ELR (cell line): ENCODE results near the gene SLC1A7.

ENCODE experiments used
- DNase-seq: peaks from one replicate; pipeline ENCODE4 v3.0.0-alpha.2; 2015; ENCODE audit warnings: low read depth

The SLC1A7 gene

DNA sequence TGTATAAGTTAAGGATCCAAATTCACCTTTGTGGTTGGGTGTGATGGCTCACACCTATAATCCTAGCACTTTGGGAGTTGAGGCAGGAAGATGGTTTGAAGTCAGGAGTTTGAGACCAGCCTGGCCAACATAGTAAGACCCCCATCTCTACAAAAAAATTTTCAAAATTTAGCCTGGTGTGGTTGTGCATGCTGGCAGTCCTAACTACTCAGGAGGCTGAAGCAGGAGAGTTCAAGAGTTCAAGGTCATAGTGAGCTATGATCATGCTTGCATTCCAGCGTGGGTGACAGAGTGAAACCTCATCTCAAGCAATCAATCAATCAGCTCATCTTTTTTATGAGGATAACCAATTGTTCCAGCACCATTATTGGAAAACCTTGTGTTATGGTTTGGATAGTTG, 16.5 kb upstream of the SLC1A7 start:
- DNase-seq: no peak

DNA sequence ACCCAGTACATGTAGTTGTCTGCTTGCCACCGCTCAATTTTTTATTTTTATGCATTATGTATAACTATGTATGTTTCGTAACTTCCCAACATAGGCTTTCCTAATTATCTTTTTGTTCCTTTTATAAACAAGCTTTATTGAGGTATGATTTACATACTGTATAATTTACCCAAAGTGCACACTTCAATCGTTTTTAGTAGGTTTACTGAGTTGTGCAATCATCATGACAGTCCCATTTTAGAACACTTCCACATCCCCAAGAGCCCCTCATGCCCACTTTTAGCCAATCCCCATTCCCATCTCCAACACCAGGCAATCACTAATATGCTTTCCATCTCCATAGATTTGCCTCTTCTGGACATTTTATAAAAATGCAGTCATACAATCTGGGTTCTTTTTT, 14.3 kb upstream of the SLC1A7 start:
- no peak for DNase-seq

DNA sequence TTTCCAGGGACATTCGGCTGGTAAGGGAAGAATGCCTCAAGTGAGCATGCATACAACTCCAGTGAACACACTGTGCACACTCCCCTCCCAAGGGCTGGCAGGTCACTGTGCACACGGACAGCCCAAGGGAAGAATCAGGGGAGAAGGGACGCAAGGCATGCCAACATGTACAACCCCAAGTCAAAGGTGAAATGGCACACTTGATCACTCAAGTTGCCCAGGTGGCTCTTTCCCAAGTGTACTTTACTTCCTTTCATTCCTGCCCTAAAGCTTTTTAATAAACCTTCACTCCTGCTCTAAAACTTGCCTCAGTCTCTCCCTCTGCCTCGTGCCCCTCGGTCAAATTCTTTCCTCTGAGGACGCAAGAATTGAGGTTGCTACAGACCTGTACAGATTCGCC, 13.5 kb upstream of the SLC1A7 start:
- no peak for DNase-seq

DNA sequence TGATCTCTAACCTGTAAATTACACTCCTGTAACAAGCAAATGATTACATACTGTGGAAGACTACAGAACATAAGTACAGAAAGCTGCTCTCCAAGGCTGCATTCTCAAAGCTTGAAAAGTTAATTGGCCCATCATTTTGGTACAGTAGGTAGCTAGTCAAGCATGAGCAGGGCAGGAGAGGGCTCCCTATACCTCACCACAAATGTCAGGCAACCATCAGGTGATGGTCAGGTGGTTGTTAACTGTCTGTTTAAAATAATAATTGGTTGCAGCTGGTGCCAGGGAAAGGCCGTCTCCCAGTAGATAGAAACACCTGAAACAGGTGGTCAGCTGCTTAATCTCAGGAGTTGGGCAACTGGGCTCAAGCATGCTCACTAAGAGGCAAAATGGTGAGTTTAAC, 13.1 kb upstream of the SLC1A7 start:
- DNase-seq: no peak

DNA sequence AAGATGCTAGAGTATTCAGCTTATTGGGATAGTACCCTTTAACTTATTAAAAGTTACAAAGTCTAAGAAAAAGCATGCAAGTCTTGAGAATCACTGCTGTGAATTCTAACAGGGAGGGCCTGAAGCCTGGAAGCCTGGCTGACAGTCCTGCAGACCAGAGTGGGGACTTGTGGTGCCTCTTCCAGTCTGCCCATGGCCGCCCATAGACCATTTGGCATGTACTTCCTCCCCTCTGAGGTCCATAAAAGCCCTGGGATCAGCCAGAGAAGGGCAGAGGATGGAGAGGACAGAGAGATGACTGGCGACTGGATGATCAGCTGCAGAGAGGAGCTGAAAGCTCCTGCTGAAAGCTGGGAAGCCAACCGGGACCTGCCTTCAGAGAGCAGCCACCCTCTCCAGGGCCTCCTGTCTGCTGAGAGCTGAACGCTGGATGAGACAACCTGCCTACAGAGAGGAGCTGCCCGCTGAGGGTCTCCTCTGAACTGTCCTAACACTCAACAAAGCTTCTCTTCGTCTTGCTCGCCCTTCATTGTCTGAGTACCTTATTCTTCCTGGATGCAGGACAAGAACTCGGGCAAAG, 12.5 kb upstream of the SLC1A7 start:
- DNase-seq: no peak

DNA sequence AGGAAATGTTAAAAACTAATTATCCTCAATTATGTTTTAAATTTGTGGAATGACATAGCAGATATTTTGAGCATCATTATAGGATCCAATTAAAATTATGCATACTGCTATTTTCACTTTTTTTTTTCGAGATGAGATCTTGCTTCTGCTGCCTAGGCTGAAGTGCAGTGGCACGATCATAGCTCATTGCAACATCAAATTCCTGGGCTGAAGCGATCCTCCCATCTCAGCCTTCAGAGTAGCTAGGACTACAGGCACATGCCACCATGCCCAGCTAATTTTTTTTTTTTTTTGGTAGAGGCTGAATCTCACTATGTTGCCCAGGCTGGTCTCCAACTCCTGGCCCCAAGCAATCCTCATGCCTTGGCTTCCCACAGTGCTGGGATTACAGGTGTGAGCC, 11.3 kb upstream of the SLC1A7 start:
- no peak for DNase-seq

DNA sequence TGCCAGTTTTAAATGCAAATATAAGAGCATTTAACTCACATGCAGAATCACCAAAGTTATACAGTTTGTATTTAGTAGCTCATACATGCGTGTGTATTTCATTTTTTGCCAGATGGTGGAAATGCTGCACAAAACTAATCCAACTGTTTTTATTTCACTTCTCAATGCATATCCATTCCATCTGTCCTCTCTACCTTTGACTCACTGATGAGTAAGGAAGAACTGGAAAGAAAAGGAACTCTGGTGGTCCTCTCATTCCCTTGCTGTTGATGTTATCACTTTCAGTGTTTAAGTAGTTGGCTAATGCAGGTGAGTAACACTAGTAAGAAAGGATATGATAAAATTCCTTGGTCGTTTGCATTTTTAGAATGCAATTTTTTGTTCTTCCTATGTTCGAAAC, 5.7 kb upstream of the SLC1A7 start:
- DNase-seq: peak; percentile 95

DNA sequence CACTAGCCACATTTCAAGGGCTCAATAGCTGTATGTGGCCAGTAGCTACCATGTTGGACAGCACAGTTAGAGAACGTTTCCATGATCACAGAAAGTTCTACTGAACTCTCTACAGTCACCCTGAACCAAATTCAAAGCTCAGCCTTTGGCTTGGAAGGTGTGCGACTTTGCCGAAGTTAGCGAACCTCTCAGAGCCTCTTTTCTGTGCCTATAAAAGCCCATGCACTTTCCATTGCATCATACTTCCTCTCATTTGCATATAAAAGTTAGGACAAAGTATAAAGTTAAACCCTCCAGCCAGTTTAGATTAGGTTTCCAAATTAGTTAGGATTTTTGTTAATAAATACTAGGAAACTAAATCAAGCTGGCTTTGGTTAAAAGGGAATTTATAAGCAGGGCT, 4.7 kb upstream of the SLC1A7 start:
- DNase-seq: no peak

DNA sequence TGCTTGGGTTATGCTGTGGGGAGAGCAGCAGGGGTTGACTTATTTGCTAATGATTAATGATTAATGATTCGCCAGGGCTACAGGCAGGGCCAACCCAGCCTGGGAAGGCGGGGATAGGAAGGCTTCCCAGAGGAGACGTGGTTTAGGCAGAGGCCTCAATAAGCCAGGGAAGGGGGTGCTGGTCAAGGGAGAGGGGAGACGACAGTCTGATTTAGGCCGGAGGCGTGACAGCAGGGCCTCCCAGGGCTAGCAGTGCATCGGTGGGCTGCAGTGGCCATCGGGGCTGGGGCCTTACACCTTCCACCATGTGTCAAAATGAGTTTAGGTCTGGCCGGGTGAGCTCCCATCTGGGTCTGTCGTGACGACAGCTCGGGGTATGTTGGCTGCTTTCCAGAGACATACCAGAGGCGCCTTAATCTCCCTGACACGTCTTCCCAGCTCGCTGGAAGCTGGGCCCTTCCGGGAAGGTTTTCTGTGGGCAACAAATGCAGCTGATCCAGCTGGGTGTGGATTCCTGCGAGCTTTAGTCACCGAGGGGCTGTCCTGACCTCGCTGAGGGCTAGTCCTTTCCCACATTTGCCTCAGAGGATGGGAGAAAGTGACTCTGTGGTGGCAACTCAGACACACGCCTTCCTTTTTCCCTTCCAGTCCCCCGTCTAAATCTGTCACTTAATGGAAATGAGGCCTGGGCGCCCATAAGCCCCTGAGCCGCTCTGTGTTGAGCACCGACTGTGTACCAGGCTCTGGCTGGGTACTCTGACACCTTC, 3.7 kb upstream of the SLC1A7 start:
- peak; percentile 100 for DNase-seq

DNA sequence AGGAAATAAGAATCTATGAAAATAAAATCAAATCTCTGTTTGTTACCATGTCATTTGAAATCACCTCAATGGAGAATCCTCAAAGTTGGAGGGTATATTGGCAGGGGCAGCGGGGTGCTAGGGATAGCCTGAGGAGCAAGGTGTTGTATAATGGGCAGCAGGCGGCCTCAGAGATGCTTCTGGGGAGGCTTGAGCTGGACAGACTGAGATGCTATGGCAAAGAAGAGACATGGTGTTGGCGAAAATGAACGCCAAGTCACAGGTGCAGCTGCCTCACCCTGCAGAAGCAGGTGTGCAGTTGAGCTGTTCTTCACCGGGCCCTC, 3.1 kb upstream of the SLC1A7 start:
- no peak for DNase-seq

DNA sequence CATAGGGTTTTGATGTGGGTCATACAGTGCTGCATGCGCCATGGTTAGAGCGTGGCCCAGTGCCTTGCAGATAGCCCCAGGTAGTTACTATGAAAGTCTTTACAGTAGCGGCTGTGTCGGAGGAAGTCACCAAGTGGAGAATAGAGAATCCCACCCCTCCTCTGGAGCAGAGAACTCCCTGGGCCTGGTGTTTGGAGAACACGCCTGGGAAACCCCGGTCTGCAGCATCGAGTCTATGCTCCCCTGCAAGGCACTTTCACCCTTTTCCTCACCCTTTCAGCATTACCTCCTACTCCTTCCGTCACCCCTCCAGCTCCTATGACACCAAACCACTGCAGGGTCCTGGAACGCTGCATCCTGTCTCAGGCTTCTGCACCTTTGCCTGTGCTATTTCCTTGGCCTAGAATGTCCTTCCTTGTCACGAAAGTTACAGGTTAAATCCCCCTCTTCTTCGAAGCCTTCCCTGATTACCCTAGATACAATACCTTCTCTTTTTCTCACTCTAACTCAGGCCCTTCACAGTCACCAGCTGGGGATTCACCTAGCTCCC, 2.7 kb upstream of the SLC1A7 start:
- DNase-seq: no peak

DNA sequence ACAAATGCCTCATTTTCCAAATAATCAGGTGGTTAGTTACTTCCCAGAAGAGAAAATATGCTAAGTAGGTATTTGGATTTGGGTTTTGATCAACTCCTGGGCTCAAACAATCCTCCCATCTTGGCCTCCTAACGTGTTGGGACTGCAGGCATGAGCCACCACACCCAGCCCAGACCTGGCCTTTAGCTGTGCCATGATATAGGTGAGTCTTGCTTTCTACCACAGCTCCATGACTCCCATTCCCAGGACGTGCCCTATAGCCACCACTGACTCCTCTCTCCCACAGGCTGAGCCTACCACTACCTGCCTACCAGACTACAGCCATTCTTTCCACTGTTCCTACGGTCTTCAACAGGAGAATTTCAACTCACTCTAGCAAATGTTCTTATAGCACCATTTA, 1.8 kb upstream of the SLC1A7 start:
- DNase-seq: no peak

DNA sequence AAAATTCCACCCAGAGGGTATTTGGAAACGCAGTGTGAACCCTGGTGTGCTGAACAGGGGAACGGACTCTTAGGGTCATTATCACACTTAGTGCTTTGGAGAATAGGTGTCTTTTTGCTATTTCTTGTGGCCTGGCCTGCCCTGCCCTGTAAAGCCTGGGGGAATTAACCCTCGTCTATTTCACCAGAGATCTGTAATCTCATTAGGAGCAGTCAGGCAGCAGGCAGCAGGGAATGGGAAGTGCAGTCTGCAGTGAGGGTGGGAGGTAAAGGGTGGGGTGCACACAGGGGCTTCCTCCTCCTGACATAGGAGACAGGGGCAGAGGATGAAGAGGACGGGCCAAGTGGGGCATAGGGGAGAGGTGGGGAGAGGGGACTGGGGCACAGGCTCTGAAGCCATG, 1.1 kb upstream of the SLC1A7 start:
- no peak for DNase-seq

DNA sequence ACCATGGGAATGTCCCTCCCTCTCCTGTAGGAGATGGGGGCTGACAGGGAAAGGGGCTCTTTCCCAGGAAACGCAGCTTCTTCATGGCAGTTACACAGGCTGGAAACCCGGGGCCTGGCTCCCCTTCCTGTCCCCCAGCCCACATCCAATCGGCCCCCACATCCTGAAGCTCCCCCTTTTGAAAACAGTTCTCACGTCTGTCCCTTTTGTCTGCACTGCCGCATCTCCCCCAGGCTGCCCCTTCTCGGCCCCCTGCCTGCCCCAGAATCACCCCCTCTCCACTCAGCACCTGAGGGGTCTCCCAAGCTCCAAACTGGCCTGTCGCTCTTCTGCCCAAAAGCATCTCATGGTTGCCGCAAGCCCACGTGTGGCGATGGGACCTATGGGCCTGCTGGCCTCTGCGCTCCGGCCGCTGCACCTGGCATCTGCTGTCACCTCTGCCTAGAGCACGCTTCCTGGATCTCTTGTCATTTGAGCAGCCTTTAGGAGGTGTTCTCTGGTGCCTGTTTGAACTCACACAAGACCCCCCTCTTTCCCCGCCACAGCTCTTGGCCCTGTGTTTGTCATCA, 867 bp downstream of the SLC1A7 start:
- no peak for DNase-seq

DNA sequence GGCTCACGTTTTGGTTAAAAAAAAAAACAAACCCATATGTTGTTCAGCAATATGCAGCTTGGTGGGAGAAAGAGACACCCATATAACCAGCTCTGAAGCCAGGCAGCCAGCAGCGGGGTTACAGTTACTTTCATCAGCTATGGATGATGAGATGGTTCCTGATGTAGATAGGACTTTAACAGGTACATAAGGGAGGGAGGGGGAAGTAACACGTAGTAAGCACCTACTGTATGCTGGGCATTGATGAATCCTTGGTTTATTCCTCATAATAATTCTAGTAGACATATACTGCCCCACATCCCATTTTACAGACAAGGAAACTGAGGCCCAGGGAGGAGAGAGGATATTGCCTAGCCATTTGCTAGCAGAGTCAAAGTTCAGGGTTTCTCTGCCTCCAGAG, 2.0 kb downstream of the SLC1A7 start:
- DNase-seq: no peak

DNA sequence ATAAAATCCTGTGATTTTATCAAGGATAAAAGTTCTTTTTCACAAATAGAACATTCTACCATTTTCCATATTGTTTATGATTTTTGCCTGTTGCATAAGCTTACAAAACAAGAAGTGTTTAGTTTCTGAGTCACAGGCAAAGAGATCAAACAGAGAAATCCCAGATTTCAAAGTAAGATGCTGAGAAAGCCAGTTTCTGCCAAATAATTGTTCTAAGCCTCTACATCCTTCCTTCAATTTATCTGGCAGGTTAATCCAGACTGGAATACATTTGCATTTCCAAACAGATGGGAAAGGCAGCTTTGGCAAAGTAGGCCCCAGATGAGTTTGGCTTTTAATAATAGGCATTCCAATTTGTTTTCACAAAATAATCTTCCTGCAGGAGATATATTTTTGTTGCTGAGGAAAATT, 2.5 kb downstream of the SLC1A7 start:
- peak; percentile 38 for DNase-seq

DNA sequence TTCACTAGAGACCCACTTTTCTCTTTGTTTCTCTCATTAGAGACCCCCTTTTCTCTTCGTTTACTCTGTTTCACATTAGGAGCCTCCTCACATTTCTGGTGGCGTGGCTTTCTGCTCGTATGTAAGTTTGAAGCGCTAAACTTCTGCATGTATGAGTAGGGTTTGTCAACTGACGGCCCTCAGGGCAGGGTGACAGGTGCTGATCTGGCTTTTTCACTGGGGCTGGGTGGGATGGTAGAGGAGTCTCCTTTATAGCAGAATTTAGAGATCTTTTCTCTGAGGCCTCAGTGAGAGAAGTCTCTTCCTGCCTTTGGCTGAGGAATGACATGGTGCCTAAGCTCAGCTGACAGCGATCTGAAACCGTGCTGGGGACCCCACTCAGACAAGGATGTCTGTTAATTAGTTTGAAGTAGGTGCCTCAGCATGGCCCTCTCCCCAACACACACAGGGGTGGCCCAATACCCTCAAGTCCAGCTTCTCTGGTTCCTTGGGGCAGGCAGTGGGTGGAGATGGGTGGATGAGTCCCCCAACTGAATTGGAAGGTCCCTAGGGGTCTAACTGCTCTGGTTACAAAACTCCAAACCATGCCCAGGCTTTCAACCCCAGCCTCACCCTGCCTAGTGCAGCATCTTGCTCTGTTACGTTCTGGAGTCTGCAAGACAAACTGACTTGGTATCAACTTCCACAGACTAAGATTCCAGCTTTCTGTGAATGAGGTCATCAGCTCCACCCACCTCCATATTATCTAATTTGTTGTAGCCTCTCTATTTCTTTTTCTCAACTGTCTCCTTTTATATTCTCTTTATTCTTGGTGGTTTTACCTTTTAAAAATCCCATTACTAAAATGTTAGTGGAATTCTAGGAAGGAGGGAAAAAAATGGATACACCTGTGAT, 3.2 kb downstream of the SLC1A7 start:
- DNase-seq: no peak

DNA sequence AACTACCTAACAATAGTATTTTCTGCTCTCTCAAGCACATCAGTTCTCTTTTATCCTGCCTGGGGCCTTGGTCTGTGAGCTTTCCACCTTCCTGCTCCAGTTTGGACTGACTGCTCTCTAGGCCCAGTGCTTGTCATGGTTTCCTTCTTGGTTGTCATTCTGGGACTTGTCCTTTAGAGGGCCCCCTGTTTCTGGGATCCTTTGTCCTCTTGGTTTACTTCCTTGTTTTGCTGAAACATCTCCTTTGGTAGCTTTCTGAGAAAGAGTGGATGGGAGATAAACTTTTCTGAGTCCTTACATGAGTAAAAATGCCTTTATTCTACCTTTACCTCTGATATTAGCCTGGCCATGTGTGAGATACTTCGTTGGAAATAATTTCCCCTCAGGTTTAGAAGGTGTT, 4.7 kb downstream of the SLC1A7 start:
- peak; percentile 51 for DNase-seq

DNA sequence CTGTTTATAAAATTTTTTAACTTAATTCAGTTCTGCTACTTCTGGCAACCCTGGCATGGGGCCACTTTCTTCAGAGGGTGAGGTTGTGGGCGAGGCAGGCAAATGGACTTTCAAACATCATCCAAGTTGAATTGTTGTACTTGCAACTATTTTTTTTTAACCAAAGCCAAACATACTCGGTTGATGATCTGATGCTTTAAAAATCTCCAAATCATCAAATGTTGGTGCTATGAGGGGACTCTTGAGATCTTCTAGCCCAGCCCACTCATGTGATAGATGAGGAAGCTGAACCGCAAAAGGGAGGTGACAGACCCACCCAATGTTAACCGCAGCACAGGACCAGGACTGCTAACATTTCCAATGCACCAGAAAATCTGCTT, 6.7 kb downstream of the SLC1A7 start:
- DNase-seq: peak; percentile 49

DNA sequence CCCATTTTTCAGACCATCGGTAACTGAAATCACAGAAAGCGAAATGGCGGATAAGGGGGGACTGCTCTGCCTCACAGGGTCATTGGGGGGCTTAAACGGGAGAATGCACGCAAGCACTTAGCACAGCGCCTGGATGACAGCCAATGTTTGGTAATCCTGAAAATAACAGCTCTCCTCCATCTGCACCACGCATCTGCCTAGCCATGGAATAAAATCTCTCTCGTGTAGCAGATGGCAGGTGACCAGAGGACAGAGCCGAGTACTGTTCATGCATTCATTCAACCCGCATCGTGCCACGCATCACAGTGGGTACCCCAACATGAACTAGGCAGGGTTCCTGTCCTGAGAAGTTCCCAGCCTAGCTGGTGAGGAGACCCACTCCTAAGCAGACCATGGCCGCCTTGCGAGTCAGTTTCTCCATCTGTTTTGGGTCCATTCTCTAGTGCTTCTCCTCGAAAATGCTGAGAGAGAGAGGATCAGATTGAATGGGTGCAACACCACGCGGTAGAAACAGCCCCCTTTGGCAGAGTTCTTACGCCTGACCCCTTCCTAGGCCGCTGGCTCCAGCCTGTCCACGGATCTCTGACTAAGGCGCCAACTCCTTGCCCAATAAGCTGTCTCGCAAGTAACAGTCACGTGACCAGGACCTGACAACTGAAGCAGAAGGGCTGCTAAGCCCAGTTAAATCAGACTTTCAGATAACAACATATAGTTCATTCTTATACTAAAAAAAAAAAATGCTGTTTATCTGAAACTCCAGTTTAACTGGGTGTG, 7.3 kb downstream of the SLC1A7 start:
- no peak for DNase-seq

DNA sequence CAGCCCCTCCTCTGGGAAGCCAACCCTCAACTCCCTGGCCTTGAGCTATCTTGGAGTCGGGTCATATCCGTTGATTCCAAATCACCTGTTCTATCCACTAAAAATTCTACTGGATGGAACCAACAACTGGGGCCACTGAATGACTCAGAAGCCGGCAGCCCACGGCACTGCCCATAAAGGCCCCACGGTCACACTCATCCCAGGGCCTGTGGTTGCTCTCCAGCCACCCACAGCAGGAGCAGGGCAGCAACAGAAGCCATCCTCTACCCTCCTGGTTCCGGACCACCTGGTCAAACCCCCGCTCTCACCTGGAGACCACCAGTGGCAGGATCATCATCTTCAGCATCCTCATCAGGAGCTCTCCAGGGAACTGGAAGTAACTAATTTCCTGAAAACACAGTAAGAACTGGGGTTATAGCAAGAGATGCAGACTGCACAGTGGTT, 8.4 kb downstream of the SLC1A7 start:
- DNase-seq: no peak
